GM12878 (cell line): ENCODE data around the gene THTPA. TPM values are rescaled to one million over a fixed set of nuclear protein-coding genes. Genes with fewer than 3 reads are reported as not detected.

ENCODE experiments used
- BHLHE40 ChIP-seq, 2 experiments: fragments of 450-650 bp in 1 of 2; IDR thresholded peaks; 2 replicates each; pipeline ENCODE4 v1.6.1; 2011 to 2017; ENCODE audit warnings: low read depth in 2 of 2, borderline replicate concordance in 1 of 2, improper control_type of control experiment in 1 of 2, low read length in 1 of 2, mild to moderate bottlenecking in 1 of 2
- CHD1 ChIP-seq: IDR thresholded peaks from 2 replicates; pipeline ENCODE4 v1.6.1; 2012; ENCODE audit warnings: low read depth, low read length, improper control_type of control experiment
- CTCF ChIP-seq, 3 experiments: IDR thresholded peaks in 2 of 3; conservative IDR thresholded peaks in 1 of 3; 2 replicates each; pipeline ENCODE4 v1.5.1; 2011; ENCODE audit warnings: low read depth in 3 of 3, low read length in 3 of 3, mild to moderate bottlenecking in 3 of 3, control low read depth in 2 of 3, moderate library complexity in 2 of 3, inconsistent platforms in 1 of 3, mixed read lengths in 1 of 3; ENCODE audit not compliant: control insufficient read depth in 2 of 3, insufficient read depth in 1 of 3; ENCODE audit errors: extremely low read depth in 1 of 3
- EP300 ChIP-seq, 2 experiments: fragments of 150-350 bp in 1 of 2; IDR thresholded peaks; 2 replicates each; pipeline ENCODE4 v1.6.1; 2011 to 2012; ENCODE audit warnings: low read depth in 2 of 2, low read length in 2 of 2, borderline replicate concordance in 1 of 2, improper control_type of control experiment in 1 of 2, inconsistent platforms in 1 of 2; ENCODE audit not compliant: control insufficient read depth in 1 of 2
- FOXM1 ChIP-seq: IDR thresholded peaks from 2 replicates; pipeline ENCODE4 v1.6.1; 2012; ENCODE audit warnings: low read depth, mild to moderate bottlenecking, inconsistent platforms, low read length, moderate library complexity
- GABPA ChIP-seq: IDR thresholded peaks from 2 replicates; pipeline ENCODE4 v1.6.1; 2014; ENCODE audit warnings: antibody characterized with exemption, low read depth, mild to moderate bottlenecking, inconsistent platforms
- HSF1 ChIP-seq: fragments of 150-350 bp; IDR thresholded peaks from 2 replicates; pipeline ENCODE4 v1.6.1; 2014; ENCODE audit warnings: mild to moderate bottlenecking, low read depth, low read length
- NBN ChIP-seq: fragments of 450-650 bp; IDR thresholded peaks from 2 replicates; pipeline ENCODE4 v1.6.1; 2016
- NFYB ChIP-seq: IDR thresholded peaks from 2 replicates; pipeline ENCODE4 v1.6.1; 2011; ENCODE audit warnings: low read depth, mild to moderate bottlenecking, low read length, improper control_type of control experiment, moderate library complexity; ENCODE audit not compliant: insufficient read depth
- NR2C1 ChIP-seq: fragments of 450-650 bp; IDR thresholded peaks from 2 replicates; pipeline ENCODE4 v1.6.1; 2017; ENCODE audit warnings: antibody characterized with exemption, mild to moderate bottlenecking, moderate library complexity
- SMAD1 ChIP-seq: fragments of 450-650 bp; IDR thresholded peaks from 2 replicates; pipeline ENCODE4 v1.6.1; 2018; ENCODE audit warnings: mild to moderate bottlenecking, low read depth; ENCODE audit not compliant: partially characterized antibody
- TCF12 ChIP-seq: IDR thresholded peaks from 2 replicates; pipeline ENCODE4 v1.6.1; 2011; ENCODE audit warnings: low read depth, mild to moderate bottlenecking, low read length
- TCF7 ChIP-seq: IDR thresholded peaks from 2 replicates; pipeline ENCODE4 v1.6.1; 2014; ENCODE audit warnings: antibody characterized with exemption, borderline replicate concordance
- ZBTB11 ChIP-seq: fragments of 450-650 bp; formaldehyde crosslinking; IDR thresholded peaks from 2 replicates; pipeline ENCODE4 v1.5.0; 2022; ENCODE audit warnings: mild to moderate bottlenecking, missing genetic modification characterization
- ZNF24 ChIP-seq: fragments of 450-650 bp; IDR thresholded peaks from 2 replicates; pipeline ENCODE4 v1.6.1; 2017; ENCODE audit warnings: antibody characterized with exemption, mild to moderate bottlenecking
- polyA plus RNA-seq, 11 experiments: library from polyadenylated mRNA; depleted of rRNA in 4 of 11; unstranded in 6 of 11; stranded (reverse) in 5 of 11; fragments of >200 nt; fragmentation: Nextera tagmentation in 4 of 11; fragmentation: Illumina TruSeq in 1 of 11; extraction: Ambion mirVana in 4 of 11; extraction: Trizol in 1 of 11; gene quantifications; 1 replicate in 1 of 11; 2 replicates in 10 of 11; pipeline versions ENCODE4 v1.2.1 to v1.2.3, GENCODE V29; 2011 to 2016; ENCODE audit warnings: inconsistent platforms in 2 of 11, missing spikeins in 2 of 11, low read depth in 1 of 11
- total RNA-seq, 4 experiments: library from RNA; depleted of rRNA in 3 of 4; stranded (reverse); fragments of >200 nt in 3 of 4; fragmentation: Illumina TruSeq in 1 of 4; extraction: Trizol in 1 of 4; gene quantifications; 2 replicates each; pipeline versions ENCODE4 v1.2.1 to v1.2.3, GENCODE V29; 2013 to 2021
- TF ChIP-seq, protein P1 (sequence below): IDR thresholded peaks from 2 replicates; pipeline ENCODE4 v1.6.1; 2011; ENCODE audit warnings: low read depth, low read length, improper control_type of control experiment, borderline replicate concordance
- TF ChIP-seq, protein P2 (sequence below): IDR thresholded peaks from 2 replicates; pipeline ENCODE4 v1.6.1; 2011; ENCODE audit warnings: borderline replicate concordance, low read depth, mild to moderate bottlenecking, moderate library complexity, mixed read lengths, low read length; ENCODE audit not compliant: insufficient read depth; ENCODE audit errors: extremely low read length
- TF ChIP-seq, protein P3 (sequence below): IDR thresholded peaks from 2 replicates; pipeline ENCODE4 v1.6.1; 2012; ENCODE audit warnings: low read length, inconsistent platforms

Gene THTPA
- total and polyA plus RNA-seq, 10 of the 15 experiments (the other 5 are each of a cell fraction or from before 2014, with no cell fraction given) = 3.1 to 24.9 (median 12.8) TPM

DNA sequence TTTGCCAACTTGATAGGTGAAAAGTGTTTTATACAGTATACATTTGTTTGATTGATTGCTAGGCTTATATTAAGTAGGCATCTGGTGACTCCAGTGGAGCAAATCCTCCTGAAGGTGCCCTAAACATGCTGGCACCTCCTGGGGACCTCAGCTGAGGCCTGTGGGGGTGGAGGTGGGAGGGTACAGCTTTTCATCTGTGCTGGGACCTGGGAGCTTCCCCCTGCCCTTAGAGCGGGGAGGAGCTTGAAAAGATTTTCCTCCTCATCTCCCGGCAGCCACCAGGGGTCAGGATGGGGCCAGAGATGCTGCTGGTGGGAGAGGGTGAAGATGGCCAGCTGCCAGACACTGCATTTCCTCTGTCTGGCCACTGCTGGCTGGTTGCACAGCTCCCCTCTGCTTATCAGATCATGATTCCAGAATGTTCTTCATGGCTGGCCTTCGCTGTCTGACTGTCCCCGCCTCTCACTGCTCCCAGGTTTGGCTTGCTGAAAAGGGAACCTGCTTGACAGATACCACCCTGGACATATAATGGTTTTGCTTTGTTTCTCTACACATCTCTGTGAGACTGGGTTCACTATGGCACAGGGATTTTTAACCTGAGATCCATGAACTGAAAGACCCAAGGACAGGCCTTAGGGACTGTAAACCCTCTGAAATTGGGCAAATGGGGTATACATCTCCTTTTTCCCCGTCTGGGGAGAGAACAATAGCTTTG, 33.0 kb downstream of the THTPA start (continued):
- TF ChIP-seq ZBTB11 (CRISPR knock-in tag) (no peak), NR2C1 (no peak), TCF7 (no peak), NBN (0 out of 2 replicates have a peak, but pooled peaks have one; percentile 39), EP300 (IDR thresholded peaks at IDR 0.05; ENCODE audit: borderline replicate concordance in 1 of 2, control insufficient read depth in 1 of 2, low read depth in 2 of 2, low read length in 2 of 2) (0 out of 4 replicates have a peak, but pooled peaks of 1 of the 2 experiments have one; percentile 15), BHLHE40 (IDR thresholded peaks at IDR 0.05; ENCODE audit: borderline replicate concordance in 1 of 2, low read depth in 2 of 2, low read length in 1 of 2) (peak in 1 of 2 experiments; percentile 10; a peak in 1 of 4 replicates), TCF12 (peak; percentile 74; the same call in 1 of the 2 replicates), NFYB (no peak), GABPA (no peak), HSF1 (peak; percentile 97), SMAD1 (peak; percentile 89), CHD1 (no peak), CTCF (IDR thresholded peaks at IDR 0.05 in 2 of 3, conservative IDR thresholded peaks at IDR 0.05 in 1 of 3; ENCODE audit: control insufficient read depth in 2 of 3, extremely low read depth in 1 of 3, insufficient read depth in 1 of 3, low read depth in 3 of 3, low read length in 3 of 3) (peak; percentile 94 to 99 (median 95); a peak in 5 of 6 replicates), ZNF24 (no peak), FOXM1 (0 out of 2 replicates have a peak, but pooled peaks have one; percentile 47)
- TF ChIP-seq, protein P1, sequence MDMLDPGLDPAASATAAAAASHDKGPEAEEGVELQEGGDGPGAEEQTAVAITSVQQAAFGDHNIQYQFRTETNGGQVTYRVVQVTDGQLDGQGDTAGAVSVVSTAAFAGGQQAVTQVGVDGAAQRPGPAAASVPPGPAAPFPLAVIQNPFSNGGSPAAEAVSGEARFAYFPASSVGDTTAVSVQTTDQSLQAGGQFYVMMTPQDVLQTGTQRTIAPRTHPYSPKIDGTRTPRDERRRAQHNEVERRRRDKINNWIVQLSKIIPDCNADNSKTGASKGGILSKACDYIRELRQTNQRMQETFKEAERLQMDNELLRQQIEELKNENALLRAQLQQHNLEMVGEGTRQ = no peak
- TF ChIP-seq, protein P2, sequence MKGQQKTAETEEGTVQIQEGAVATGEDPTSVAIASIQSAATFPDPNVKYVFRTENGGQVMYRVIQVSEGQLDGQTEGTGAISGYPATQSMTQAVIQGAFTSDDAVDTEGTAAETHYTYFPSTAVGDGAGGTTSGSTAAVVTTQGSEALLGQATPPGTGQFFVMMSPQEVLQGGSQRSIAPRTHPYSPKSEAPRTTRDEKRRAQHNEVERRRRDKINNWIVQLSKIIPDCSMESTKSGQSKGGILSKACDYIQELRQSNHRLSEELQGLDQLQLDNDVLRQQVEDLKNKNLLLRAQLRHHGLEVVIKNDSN = no peak
- TF ChIP-seq, protein P3, sequence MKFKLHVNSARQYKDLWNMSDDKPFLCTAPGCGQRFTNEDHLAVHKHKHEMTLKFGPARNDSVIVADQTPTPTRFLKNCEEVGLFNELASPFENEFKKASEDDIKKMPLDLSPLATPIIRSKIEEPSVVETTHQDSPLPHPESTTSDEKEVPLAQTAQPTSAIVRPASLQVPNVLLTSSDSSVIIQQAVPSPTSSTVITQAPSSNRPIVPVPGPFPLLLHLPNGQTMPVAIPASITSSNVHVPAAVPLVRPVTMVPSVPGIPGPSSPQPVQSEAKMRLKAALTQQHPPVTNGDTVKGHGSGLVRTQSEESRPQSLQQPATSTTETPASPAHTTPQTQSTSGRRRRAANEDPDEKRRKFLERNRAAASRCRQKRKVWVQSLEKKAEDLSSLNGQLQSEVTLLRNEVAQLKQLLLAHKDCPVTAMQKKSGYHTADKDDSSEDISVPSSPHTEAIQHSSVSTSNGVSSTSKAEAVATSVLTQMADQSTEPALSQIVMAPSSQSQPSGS = no peak
